DOHH2 (cell line): ENCODE results near the gene DSCAML1.
"Not testable (repeated sequence)": the region's sequence is repeated elsewhere in the genome, so short reads cannot be mapped to it uniquely, and the experiment has no call there.

Experiments
- H3F3A ChIP-seq: fragments of 200-600 bp; sonication (generic), shearing (Covaris generic); 2 replicates; pipeline ENCODE4 v1.6.0; 2016; ENCODE audit warnings: antibody characterized with exemption, mild to moderate bottlenecking; ENCODE audit not compliant: control insufficient read depth, insufficient read depth
- H3K27ac ChIP-seq: fragments of 200-600 bp; sonication (generic); 2 replicates; pipeline ENCODE4 v1.5.1; 2014; ENCODE audit warnings: low read depth, mild to moderate bottlenecking, low read length, moderate library complexity
- H3K27me3 ChIP-seq: fragments of 200-600 bp; sonication (generic); 2 replicates; pipeline ENCODE4 v1.6.1; 2014; ENCODE audit warnings: mild to moderate bottlenecking, low read length, mixed read lengths; ENCODE audit not compliant: control insufficient read depth
- H3K36me3 ChIP-seq: fragments of 200-600 bp; sonication (generic); 2 replicates; pipeline ENCODE4 v1.6.1; 2014; ENCODE audit warnings: mild to moderate bottlenecking, low read length, moderate library complexity, mixed read lengths; ENCODE audit not compliant: control insufficient read depth
- H3K4me1 ChIP-seq: fragments of 200-600 bp; sonication (generic); 2 replicates; pipeline ENCODE4 v1.6.1; 2014; ENCODE audit warnings: mild to moderate bottlenecking, low read length, mixed read lengths; ENCODE audit not compliant: control insufficient read depth
- H3K4me2 ChIP-seq: fragments of 200-600 bp; sonication (generic); 2 replicates; pipeline ENCODE4 v1.6.0; 2014; ENCODE audit warnings: mild to moderate bottlenecking, low read length, moderate library complexity
- H3K4me3 ChIP-seq: fragments of 200-600 bp; sonication (generic); 2 replicates; pipeline ENCODE4 v1.5.1; 2014; ENCODE audit warnings: mild to moderate bottlenecking, low read length, mixed read lengths
- H3K79me2 ChIP-seq: fragments of 200-600 bp; sonication (generic); 2 replicates; pipeline ENCODE4 v1.6.1; 2014; ENCODE audit warnings: mild to moderate bottlenecking, low read length, mixed read lengths; ENCODE audit not compliant: control insufficient read depth
- H3K9me2 ChIP-seq: fragments of 200-600 bp; sonication (generic); replicated peaks from 2 replicates; pipeline ENCODE4 v1.6.1; 2014; ENCODE audit warnings: mild to moderate bottlenecking, low read length, mixed read lengths; ENCODE audit not compliant: control insufficient read depth
- H3K9me3 ChIP-seq: fragments of 200-600 bp; sonication (generic); 2 replicates; pipeline ENCODE4 v1.6.1; 2014; ENCODE audit warnings: antibody characterized with exemption, low read length, mixed read lengths; ENCODE audit not compliant: control insufficient read depth, insufficient read depth
- H4K20me1 ChIP-seq: fragments of 200-600 bp; sonication (generic); 2 replicates; pipeline ENCODE4 v1.6.0; 2014; ENCODE audit warnings: low read depth, mild to moderate bottlenecking, antibody characterized with exemption, low read length, moderate library complexity; ENCODE audit not compliant: control insufficient read depth, insufficient read depth
- CTCF ChIP-seq: fragments of 200-600 bp; sonication (generic); IDR thresholded peaks from one replicate; pipeline ENCODE4 v1.5.1; 2014; ENCODE audit warnings: antibody characterized with exemption, mild to moderate bottlenecking, low read depth, low read length; ENCODE audit not compliant: poor library complexity, severe bottlenecking
- EZH2phosphoT487 ChIP-seq: fragments of 200-600 bp; sonication (generic); IDR thresholded peaks from 2 replicates; pipeline ENCODE4 v1.6.1; 2017; ENCODE audit warnings: borderline replicate concordance, mild to moderate bottlenecking, antibody characterized with exemption, low read length, moderate library complexity, mixed read lengths

The DSCAML1 gene

DNA sequence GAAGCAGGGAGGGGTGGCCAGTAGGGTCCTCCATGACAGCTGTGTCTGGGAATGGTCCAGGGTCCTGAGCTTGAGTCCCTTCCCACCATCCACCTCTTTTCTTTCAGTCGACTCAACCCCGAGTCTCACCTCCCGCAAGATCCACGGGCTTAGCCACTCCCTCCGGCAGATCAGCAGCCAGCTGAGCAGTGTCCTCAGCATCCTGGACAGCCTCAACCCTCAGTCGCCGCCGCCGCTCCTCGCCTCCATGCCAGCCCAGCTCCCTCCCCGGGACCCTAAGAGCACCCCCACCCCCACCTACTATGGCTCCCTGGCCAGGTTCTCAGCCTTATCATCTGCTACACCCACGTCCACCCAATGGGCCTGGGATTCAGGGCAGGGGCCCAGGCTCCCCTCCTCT lies 387.5 kb downstream of the DSCAML1 start:
- H3F3A ChIP-seq: no peaks in the 10 kb centered on the region
- no peak overlapping the region for H3K4me2 ChIP-seq
- no peaks in the 10 kb centered on the region for H3K4me1 ChIP-seq
- no peak for TF ChIP-seq CTCF
- TF ChIP-seq EZH2phosphoT487: no peak
- H3K27me3 ChIP-seq: no peaks in the 10 kb centered on the region
- no peak overlapping the region for H3K27ac ChIP-seq
- H3K9me2 ChIP-seq: no peaks in the 10 kb centered on the region
- H3K36me3 ChIP-seq: peaks cover 32% of the 10 kb centered on the region
- H3K79me2 ChIP-seq: no peaks in the 10 kb centered on the region
- no peaks in the 10 kb centered on the region for H4K20me1 ChIP-seq
- H3K4me3 ChIP-seq: no peak overlapping the region
- H3K9me3 ChIP-seq: peaks cover 8% of the 10 kb centered on the region; the same call in 1 of the 2 replicates

- Histone ChIP-seq H3K4me1 (no peaks in the 10 kb centered on the region), H3K9me3 (peaks cover 8% of the 10 kb centered on the region; the same call in 1 of the 2 replicates), H3K79me2 (no peaks in the 10 kb centered on the region), H3F3A (no peaks in the 10 kb centered on the region), H3K27ac (no peak overlapping the region), H4K20me1 (no peaks in the 10 kb centered on the region), H3K27me3 (no peaks in the 10 kb centered on the region), H3K9me2 (no peaks in the 10 kb centered on the region), H3K4me3 (no peak overlapping the region), H3K4me2 (no peak overlapping the region), H3K36me3 (peaks cover 37% of the 10 kb centered on the region)
- TF ChIP-seq EZH2phosphoT487 (no peak), CTCF (no peak)
Measured at GRCh38 chr11:117408356-117408755, 388.7 kb downstream of the DSCAML1 start.

GRCh38 chr11:117407016-117407415 lies 390.0 kb downstream of the DSCAML1 start:
- TF ChIP-seq EZH2phosphoT487 (no peak), CTCF (no peak)
- Histone ChIP-seq H3K4me2 (no peak overlapping the region), H4K20me1 (no peaks in the 10 kb centered on the region), H3K79me2 (no peaks in the 10 kb centered on the region), H3K9me2 (no peaks in the 10 kb centered on the region), H3K27ac (no peak overlapping the region), H3K4me1 (no peaks in the 10 kb centered on the region), H3F3A (no peaks in the 10 kb centered on the region), H3K9me3 (peaks cover 8% of the 10 kb centered on the region; the same call in 1 of the 2 replicates), H3K4me3 (no peak overlapping the region), H3K36me3 (peaks cover 37% of the 10 kb centered on the region), H3K27me3 (no peaks in the 10 kb centered on the region)

DNA sequence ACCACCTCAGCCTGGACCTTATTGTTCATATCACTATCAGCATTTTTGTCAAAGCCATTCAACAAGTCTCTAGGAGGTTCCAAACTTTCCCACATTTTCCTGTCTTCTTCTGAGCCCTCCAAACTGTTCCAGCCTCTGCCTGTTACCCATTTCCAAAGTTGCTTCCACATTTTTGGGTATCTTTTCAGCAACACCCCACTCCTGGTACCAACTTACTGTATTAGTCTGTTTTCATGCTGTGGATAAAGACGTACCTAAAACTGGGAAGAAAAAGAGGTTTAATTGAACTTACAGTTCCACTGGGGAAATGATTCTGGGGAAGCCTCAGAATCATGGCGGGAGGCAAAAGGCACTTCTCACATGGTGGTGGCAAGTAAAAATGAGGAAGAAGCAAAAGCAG lies 391.1 kb downstream of the DSCAML1 start:
- H3K9me2 ChIP-seq, H4K20me1 ChIP-seq, H3K79me2 ChIP-seq, H3F3A ChIP-seq, H3K9me3 ChIP-seq, H3K4me1 ChIP-seq, H3K27ac ChIP-seq, H3K4me3 ChIP-seq, H3K4me2 ChIP-seq, H3K27me3 ChIP-seq: not testable (repeated sequence)
- H3K36me3 ChIP-seq: peaks cover 37% of the 10 kb centered on the region

DNA sequence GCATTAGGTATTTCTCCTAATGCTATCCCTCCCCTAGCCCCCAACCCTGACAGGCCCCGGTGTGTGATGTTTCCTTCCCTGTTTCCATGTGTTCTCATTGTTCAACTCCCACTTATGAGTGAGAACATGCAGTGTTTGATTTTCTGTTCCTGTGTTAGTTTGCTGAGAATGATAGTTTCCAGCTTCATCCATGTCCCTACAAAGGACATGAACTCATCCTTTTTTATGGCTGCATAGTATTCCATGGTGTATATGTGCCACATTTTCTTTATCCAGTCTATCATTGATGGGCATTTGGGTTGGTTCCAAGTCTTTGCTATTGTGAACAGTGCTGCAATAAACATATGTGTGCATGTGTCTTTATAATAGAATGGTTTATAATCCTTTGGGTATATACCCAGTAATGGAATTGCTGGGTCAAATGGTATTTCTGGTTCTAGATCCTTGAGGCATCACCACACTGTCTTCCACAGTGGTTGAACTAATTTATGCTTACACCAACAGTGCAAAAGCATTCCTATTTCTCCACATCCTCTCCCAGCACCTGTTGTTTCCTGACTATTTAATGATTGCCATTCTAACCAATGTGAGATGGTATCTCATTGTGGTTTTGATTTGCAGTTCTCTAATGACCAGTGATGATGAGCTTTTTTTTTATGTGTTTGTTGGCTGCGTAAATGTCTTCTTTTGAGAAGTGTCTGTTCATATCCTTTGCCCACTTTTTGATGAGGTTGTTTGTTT lies 397.7 kb downstream of the DSCAML1 start:
- H3F3A ChIP-seq, H3K79me2 ChIP-seq, H3K27ac ChIP-seq, H3K9me3 ChIP-seq, H3K4me2 ChIP-seq, H3K4me1 ChIP-seq, H3K27me3 ChIP-seq, H3K4me3 ChIP-seq, H4K20me1 ChIP-seq, H3K9me2 ChIP-seq: not testable (repeated sequence)
- peaks cover 43% of the 10 kb centered on the region for H3K36me3 ChIP-seq

GRCh38 chr11:117398618-117399017 lies 398.4 kb downstream of the DSCAML1 start:
- H3K79me2 ChIP-seq, H3K27me3 ChIP-seq, H3K4me1 ChIP-seq, H3K9me3 ChIP-seq, H3K27ac ChIP-seq, H3K4me2 ChIP-seq, H3F3A ChIP-seq, H3K9me2 ChIP-seq, H4K20me1 ChIP-seq, H3K4me3 ChIP-seq: not testable (repeated sequence)
- H3K36me3 ChIP-seq: peaks cover 45% of the 10 kb centered on the region
